GM18868 (cell line): Measurements from ENCODE around the gene TBC1D8.

Experiments
- ATAC-seq: cut with Tn5 transposase; IDR thresholded peaks from one replicate; pipeline ENCODE4 v1.9.1; 2021; ENCODE audit warnings: mild to moderate bottlenecking, moderate library complexity; ENCODE audit not compliant: unreplicated experiment

Gene TBC1D8

DNA sequence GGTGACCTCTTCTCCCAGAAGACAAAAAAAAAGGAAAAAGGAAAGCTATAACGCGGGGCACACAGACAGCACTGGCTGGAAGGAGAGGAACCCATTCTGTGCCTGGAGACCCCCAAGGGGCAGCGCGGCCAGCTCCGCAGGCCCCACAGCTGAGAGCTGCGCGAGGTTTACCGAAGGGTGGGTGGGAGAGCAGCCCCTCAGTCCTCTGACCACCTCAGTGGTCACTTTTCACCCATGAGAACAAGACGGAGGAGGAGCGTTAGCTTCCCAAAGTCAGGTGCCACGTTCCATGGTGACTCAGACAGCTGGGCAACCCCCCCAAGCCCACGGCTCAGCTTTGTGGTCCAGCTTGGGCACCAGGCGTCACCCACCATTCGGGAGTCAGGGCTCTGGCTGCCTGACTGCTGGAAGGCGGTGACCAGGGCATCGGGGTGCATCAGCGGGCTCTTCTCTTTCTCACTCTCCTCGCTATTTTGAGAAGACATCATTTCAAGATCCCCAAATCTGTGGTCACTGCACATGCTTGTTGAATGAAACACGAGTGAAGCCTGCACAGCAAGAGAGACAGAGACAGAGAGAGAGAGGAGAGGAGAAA lies 113.9 kb downstream of the TBC1D8 start:
- no peak for ATAC-seq

DNA sequence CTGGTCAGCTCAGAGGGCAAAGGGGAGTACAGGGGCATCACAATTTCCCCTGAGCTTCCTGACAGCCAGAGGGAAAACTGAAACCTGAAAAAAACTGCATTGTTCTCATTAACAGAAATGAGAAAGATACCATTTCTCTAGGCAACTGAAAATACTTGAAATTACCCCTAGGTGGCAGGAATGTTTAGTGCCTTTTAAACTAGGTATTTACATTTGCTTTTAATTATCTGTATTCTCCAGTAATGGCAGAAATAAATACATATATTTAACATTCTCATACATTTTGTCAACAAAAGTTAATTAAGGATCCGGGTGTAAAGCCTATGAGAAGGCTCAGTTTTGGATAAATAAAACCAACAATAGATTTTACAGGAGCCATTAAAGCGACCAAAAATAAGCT lies 114.6 kb downstream of the TBC1D8 start:
- no peak for ATAC-seq

- no peak for ATAC-seq
Measured at GRCh38 chr2:101032084-101032776, 119.0 kb downstream of the TBC1D8 start.

GRCh38 chr2:101030866-101031554 lies 120.2 kb downstream of the TBC1D8 start:
- ATAC-seq = no peak

DNA sequence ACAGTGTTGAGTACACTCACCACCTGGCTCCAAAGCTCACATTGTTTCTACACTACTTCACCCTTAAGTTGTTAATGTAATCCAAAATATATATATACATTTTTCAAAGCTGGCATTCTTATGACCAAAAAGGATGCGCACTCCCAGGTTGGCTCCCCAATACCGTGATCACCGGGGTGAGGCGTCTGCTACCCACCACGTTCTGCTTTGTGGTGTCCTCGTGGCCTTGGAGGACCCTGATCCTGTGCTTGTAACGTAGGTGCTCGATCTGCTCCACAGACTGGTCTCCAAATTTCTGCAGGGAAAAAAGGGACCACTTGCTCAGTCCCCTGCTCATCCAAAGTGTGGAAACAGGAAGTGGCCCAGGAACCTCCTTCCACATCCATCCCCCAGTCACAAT lies 123.3 kb downstream of the TBC1D8 start:
- no peak for ATAC-seq

- ATAC-seq = no peak
Measured at GRCh38 chr2:101026923-101027469, 124.2 kb downstream of the TBC1D8 start.

GRCh38 chr2:101026253-101026701 lies 124.9 kb downstream of the TBC1D8 start:
- no peak for ATAC-seq

GRCh38 chr2:101025561-101025960 lies 125.6 kb downstream of the TBC1D8 start:
- ATAC-seq = no peak

GRCh38 chr2:101023327-101024107 lies 127.7 kb downstream of the TBC1D8 start:
- ATAC-seq = no peak

GRCh38 chr2:101022221-101022620 lies 129.0 kb downstream of the TBC1D8 start:
- ATAC-seq = no peak

DNA sequence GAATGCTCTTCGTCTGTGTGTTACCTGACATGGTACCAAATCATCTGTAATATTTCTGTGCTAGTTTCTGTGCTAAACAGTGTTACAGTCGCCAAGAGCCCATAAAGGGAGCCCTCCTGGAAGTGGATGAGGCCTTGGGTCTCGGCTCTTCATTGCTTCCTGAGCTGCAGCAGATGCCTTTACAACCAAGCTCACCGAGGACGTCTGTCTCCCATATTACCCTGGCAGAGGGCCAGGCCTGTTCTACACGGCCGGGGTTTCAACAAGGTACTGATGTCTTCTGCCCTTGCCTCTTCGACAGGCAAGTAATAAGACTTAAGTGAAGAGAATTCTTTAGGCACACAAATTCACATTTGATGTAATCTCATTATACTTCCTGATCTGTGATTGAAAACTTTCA lies 132.2 kb downstream of the TBC1D8 start:
- no peak for ATAC-seq

GRCh38 chr2:101017371-101017770 lies 133.8 kb downstream of the TBC1D8 start:
- ATAC-seq = no peak

- no peak for ATAC-seq
Measured at GRCh38 chr2:101014264-101014857, 136.8 kb downstream of the TBC1D8 start.

- ATAC-seq = no peak
Measured at GRCh38 chr2:101012706-101013181, 138.4 kb downstream of the TBC1D8 start.

- ATAC-seq = peak; percentile 90
Measured at GRCh38 chr2:101012054-101012705, 139.0 kb downstream of the TBC1D8 start.

- no peak for ATAC-seq
Measured at GRCh38 chr2:101011152-101011551, 140.0 kb downstream of the TBC1D8 start.

- ATAC-seq = no peak
Measured at GRCh38 chr2:101007415-101008345, 143.5 kb downstream of the TBC1D8 start.

DNA sequence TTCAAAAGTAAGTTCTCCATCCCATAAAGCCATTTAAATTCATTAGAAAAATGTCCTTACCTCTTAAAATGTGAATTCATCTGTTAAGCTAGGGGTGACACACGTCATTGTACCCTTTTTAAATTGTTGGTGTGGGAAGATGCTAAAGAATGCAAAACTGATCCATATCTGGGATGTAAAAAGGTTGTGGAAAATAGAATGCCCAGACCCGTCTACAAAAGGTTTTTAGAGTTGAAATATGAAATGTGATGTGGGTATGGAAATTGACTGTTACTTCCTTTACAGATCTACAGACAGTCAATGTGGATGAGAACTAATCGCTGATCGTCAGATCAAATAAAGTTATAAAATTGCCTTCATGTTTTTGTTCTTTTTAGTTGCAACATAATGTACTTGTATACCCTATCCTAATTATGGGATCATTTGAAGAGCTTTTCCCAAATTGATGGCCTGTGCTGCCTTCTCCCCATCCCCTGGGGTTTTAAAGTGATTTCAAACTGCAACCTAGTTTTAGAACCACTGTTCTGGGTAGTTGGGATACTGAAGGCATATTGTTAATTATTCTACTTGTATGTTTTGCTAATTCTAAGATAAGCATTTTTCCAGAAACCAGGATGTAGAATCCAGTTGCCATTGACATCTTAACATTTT lies 145.0 kb downstream of the TBC1D8 start:
- no peak for ATAC-seq
